Stimulated activated CD4-positive, alpha-beta T cell treated with anti-CD3 and anti-CD28 coated beads, Interleukin-15, amount 100 ng/mL, for 1 hour (primary cell): ENCODE measurements around the gene MADD.

Source experiments
- DNase-seq, 2 donors: peaks; one replicate each; pipeline ENCODE4 v3.0.0-alpha.2; 2020; ENCODE audit warnings: low read depth in 1 of 2, low spot score in 1 of 2

MADD gene

DNA sequence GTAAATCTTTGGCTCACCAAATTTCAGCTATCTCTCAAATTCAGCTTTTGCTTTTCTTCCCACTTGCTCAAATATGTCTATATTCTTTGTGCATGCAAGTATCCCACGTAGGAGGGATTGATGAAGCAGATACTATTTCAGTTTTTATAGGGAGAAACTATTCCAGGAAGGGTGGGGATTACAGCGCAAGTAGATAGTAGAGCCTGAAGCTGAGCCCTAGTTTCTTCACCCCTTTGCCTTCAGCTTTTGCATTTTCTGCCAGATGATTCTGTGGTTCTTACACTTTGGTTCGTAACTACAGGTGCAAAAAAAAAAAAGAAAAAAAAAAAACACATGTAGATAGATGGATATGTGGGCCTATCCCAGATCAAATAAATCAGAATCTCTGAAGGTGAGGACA, 18.2 kb upstream of the MADD start:
- no peak for DNase-seq

DNA sequence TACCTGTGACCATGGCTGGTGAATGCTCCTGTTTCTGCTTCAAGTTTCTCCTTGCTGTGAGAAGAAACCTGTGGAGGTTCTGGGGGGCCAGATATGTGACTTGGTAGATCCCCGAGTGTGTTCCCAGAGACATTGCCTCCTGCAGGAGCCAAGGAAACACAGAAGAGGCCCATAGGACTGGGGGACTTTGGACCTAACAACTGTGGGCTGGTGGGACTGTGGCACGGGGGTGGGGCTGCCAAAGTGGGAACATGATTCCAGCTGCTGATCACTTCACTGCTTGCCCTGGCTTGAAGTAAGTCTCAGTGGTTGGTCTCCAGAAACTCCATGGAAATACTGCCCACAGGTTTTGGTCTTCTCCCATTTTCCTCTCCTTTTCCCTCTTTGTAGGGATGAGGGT, 16.3 kb upstream of the MADD start:
- DNase-seq: no peak

- no peak for DNase-seq
Measured at GRCh38 chr11:47254386-47254785, 15.5 kb upstream of the MADD start.

- no peak for DNase-seq
Measured at GRCh38 chr11:47256374-47256773, 13.6 kb upstream of the MADD start.

GRCh38 chr11:47257177-47257516, 12.8 kb upstream of the MADD start:
- DNase-seq: no peak

- DNase-seq: no peak
Measured at GRCh38 chr11:47257517-47258316, 12.2 kb upstream of the MADD start, which contains the start of gene NR1H3. Gene NR1H3 (plus strand): TSS chr11:47257996. CDS start chr11:47259217, 1,221 bp downstream.

- DNase-seq: no peak
Measured at GRCh38 chr11:47258317-47258902, 11.5 kb upstream of the MADD start.

- DNase-seq: no peak
Measured at GRCh38 chr11:47259232-47259977, 10.5 kb upstream of the MADD start.

- DNase-seq: no peak
Measured at GRCh38 chr11:47260366-47260765, 9.6 kb upstream of the MADD start.

DNA sequence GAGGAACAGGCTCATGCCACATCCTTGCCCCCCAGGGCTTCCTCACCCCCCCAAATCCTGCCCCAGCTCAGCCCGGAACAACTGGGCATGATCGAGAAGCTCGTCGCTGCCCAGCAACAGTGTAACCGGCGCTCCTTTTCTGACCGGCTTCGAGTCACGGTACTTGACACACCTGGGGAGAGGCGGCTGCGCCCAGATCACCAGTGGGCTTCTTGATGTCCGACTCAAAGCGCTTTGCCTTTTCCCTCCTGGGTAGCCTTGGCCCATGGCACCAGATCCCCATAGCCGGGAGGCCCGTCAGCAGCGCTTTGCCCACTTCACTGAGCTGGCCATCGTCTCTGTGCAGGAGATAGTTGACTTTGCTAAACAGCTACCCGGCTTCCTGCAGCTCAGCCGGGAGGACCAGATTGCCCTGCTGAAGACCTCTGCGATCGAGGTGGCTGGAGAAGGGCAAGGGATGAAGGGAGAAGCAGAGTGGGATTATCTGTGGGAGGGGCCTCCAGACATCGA, 8.6 kb upstream of the MADD start:
- no peak for DNase-seq

- DNase-seq: no peak
Measured at GRCh38 chr11:47264119-47264518, 5.8 kb upstream of the MADD start.

GRCh38 chr11:47264521-47264920, 5.4 kb upstream of the MADD start:
- no peak for DNase-seq

GRCh38 chr11:47267876-47268275, 2.1 kb upstream of the MADD start:
- no peak for DNase-seq

GRCh38 chr11:47268448-47269001, 1.4 kb upstream of the MADD start:
- DNase-seq: no peak

GRCh38 chr11:47269002-47269828, 718 bp upstream of the MADD start:
- DNase-seq: peak; percentile 74 to 85

DNA sequence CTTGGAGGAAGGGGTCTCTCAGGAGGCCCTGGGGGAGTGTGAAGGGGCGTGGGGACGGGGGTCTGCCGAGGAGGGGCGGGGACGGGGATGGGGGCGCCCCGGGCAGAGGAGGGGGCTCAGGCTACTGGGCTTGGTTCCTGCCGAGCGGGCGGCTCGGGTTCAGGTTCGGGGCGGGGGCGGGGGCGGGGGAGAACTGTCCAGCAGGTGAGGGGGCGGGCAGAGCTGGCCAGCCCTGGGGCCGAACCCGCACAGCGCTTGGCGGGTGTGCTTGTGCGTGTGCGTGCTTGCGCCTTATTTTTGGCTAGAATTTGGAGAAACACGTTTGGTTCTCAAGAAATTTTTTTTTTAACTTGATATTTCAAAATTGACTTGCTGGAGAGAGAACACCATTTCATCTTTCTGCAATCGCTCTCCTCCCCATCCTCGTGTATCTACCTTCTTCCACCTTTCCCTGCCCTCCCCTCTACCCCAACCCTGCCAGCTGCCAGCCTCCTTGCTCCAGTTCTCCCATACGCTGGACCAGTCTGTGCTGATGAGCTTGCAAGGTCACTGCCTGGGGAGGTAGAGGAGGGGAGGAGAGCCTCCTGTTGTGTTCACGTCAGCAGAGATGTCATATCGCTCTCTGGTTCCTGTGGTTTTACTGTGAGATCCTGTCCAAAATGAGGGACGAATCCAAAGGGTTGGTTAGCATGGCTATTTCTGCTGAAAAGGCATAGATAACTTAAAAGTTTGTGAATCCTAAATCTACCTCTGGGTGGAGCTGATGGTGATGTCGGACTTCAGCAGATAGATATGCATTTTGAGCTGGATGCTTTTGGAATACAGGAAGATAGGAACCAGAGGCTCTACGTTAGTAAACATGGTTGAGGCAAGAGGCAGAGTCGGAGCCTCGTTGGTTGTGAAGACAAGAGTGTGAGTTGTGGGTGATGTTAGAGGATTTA, 668 bp downstream of the MADD start:
- DNase-seq: no peak

DNA sequence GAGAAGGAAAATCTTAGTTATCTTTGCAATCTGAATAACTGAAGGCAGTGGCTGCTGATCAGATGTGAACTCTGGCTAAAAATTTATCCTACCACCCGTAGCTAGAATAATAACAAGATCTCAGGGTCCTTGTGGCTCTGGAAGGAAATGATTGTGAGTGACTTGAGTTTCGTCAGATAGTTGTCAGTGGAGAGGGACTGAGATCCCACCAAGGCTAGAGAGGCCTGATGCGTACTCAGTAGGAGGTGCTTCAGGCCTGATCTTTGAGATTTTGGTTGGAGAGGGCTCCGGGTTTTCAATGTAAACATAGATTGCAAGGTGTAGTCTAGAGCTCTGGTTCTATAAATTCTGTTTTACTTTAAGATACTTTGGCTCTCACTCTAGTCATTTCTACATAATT, 1.4 kb downstream of the MADD start:
- DNase-seq: no peak

- DNase-seq: no peak
Measured at GRCh38 chr11:47271961-47272661, 2.2 kb downstream of the MADD start.

DNA sequence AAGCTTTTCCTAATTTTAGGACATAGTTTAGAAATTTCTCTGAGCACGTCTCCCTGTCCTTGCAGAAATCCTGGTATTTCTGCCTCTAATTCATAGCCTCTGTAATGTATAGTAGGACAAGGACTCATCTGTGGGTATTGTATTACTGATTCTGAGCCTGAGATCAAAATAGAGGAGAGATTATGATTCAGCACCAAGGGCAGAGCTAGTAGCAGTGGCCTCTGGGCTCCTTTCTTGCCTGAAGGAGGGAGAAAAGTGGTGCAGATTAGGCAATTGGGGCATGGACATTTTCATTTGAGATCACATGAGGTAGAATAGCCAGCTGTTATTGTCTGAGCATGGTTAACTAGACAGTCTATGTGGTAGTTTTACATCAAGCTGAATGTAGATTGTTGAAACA, 2.8 kb downstream of the MADD start:
- DNase-seq: no peak
